ENCODE results near the gene SKI. TPM values are rescaled to one million over a fixed set of nuclear protein-coding genes. Genes with fewer than 3 reads are reported as not detected.

The SKI gene
- total RNA-seq, 1 experiment from 2014 or later, result 89.5 TPM

DNA sequence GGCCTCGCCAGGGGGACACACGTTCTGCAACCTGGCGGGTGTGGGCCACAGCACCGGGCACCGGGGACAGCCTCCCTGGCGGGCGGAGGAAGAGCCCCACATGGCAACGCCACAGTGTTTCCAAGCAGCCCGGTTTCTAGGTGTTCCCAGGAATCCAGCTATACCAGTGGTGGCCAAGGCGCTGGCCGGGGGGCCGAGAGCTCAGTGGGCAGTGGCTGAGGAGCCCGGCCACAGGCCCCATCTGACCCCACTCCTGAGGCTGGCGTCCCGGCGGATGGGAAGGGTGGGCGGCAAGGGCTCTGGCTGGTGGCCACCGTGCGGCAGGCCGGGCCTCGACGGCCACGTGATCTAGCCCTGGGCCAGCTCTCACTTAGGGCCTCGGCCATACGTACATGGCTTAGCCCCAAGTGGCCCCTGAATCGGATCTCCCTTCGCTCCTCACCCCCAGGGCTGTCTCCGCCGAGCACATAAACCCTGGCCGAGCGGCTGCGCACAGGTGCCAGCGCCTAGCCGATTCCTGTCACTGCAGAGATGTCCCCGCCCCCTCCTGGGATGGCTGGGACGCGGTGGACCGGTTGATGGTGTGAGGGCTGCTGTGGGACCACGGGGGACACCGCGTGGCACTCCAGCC is 94.6 kb downstream of the SKI start:
- Histone ChIP-seq H2BK20ac (ENCODE audit: low read depth, low read length, poor library complexity, severe bottlenecking) (no peak overlapping the region), H2BK15ac (ENCODE audit: low read depth, low read length) (0 out of 2 replicates have a peak overlapping the region, but pooled peaks have one; percentile 26), H3K18ac (ENCODE audit: insufficient read length, low read depth, low read length) (peak overlapping the region; percentile 48), H3K79me2 (ENCODE audit: insufficient read depth, low read length) (no peaks in the 10 kb centered on the region), H3K9ac (ENCODE audit: extremely low read depth, insufficient read length, low read length) (no peak overlapping the region), H4K20me1 (ENCODE audit: control insufficient read depth, insufficient read depth, insufficient read length) (no peaks in the 10 kb centered on the region), H2BK5ac (ENCODE audit: insufficient read length, low read length) (no peak overlapping the region), H3K4me2 (ENCODE audit: insufficient read depth, insufficient read length, low read length) (no peak overlapping the region), H3K4ac (ENCODE audit: low read depth, low read length) (peak overlapping the region; percentile 61; the same call in 1 of the 2 replicates), H4K91ac (ENCODE audit: insufficient read length, low read depth, low read length) (peak overlapping the region; percentile 90), H4K8ac (replicated peaks; ENCODE audit: insufficient read length, low read depth, low read length) (no peak overlapping the region), H3K4me1 (ENCODE audit: insufficient read depth, low read length) (no peaks in the 10 kb centered on the region), H3T11ph (ENCODE audit: low read length) (no peak overlapping the region), H3K14ac (ENCODE audit: insufficient read depth, low read length) (peak overlapping the region; percentile 26; the same call in 1 of the 2 replicates), H3K56ac (ENCODE audit: insufficient read length, low read depth, low read length) (no peak overlapping the region), H2BK120ac (ENCODE audit: low read depth, low read length, poor library complexity, severe bottlenecking) (peak overlapping the region; percentile 69), H2AK5ac (ENCODE audit: insufficient read length, low read length) (no peak overlapping the region), H3K23me2 (ENCODE audit: insufficient read length, low read depth, low read length, poor library complexity, severe bottlenecking) (no peaks in the 10 kb centered on the region), H3K27ac (ENCODE audit: insufficient read length, low read depth, low read length) (no peak overlapping the region), H2BK12ac (ENCODE audit: insufficient read length, low read depth, low read length) (peak overlapping the region; percentile 16), H3K9me3 (ENCODE audit: control insufficient read depth, low read depth, low read length) (no peaks in the 10 kb centered on the region), H2AFZ (ENCODE audit: low read length) (no peak overlapping the region), H3K23ac (ENCODE audit: insufficient read length, low read depth, low read length) (no peak overlapping the region), H3K79me1 (ENCODE audit: insufficient read depth, low read depth, low read length, poor library complexity, severe bottlenecking) (no peaks in the 10 kb centered on the region), H3K27me3 (ENCODE audit: insufficient read depth, low read length) (no peaks in the 10 kb centered on the region), H4K5ac (ENCODE audit: insufficient read length, low read depth, low read length) (no peak overlapping the region)
- no peaks in the 10 kb centered on the region; a peak in 1 of 7 replicates for H3K36me3 Mint-ChIP-seq (ENCODE audit: insufficient read depth in 1 of 3, low read depth in 3 of 3)
- no CpG with 5 or more reads among the region's 41 CpGs for WGBS (ENCODE audit: extremely low coverage, insufficient read length, low lambda C conversion rate)
- H3K4me3 Mint-ChIP-seq, result no peak overlapping the region
- H3K4me1 Mint-ChIP-seq, result peaks cover 0 to 8% of the 10 kb centered on the region in 2 experiments; a peak in 2 of 4 replicates
- H3K27ac Mint-ChIP-seq, result no peak overlapping the region
- DNase-seq, result no peak
- peaks cover 6% of the 10 kb centered on the region for H3K27me3 Mint-ChIP-seq (ENCODE audit: low read depth)
- no peak for TF ChIP-seq CTCF (conservative IDR thresholded peaks at IDR 0.05)
- H3K9me3 Mint-ChIP-seq, result 0 out of 5 replicates have a peak, but pooled peaks cover 0 to 2% of the 10 kb centered on the region in 2 experiments
